HepG2 (cell line): ENCODE results near the gene KCTD16. TPM values are rescaled to one million over a fixed set of nuclear protein-coding genes. Genes with fewer than 3 reads are reported as not detected.

Source experiments
- ATAC-seq: fragments of 200-7000 bp; cut with Tn5 transposase; 3 replicates; pipeline ENCODE4 v1.9.1; 2020; ENCODE audit warnings: mild to moderate bottlenecking, moderate library complexity
- BruUV-seq: library from RNA; stranded (reverse); fragments of 400-500 nt; replicated peaks from 2 replicates; lab custom pipeline; 2021; lab: Mats Ljungman, UMichigan
- CTCF ChIA-PET: fragments of 300-600 bp; formaldehyde crosslinking; extraction: SDS; loops from one replicate; lab custom pipeline; 2021; ENCODE audit warnings: low total read pairs, inconsistent platforms, low intra/inter-chr PET ratio; lab: Yijun Ruan, JAX
- POLR2A ChIA-PET: fragments of 350-600 bp; sonication (Branson Sonifier 250); formaldehyde crosslinking; loops from one replicate; lab custom pipeline; 2020; ENCODE audit warnings: antibody characterized with exemption, inconsistent platforms; lab: Yijun Ruan, JAX
- DNase-seq: peaks from one replicate; pipeline ENCODE4 v3.0.0-alpha.2; 2015; ENCODE audit warnings: low spot score
- FAIRE-seq: peaks from 3 replicates; lab custom pipeline; 2011; peaks lifted over from hg19 to GRCh38; lab: Jason Lieb, UNC
- H2AFZ ChIP-seq: one replicate; pipeline ENCODE4 v1.6.1; 2011; ENCODE audit warnings: low read length, inconsistent platforms
- H3K27ac ChIP-seq: fragments of 300-600 bp; 3 replicates; pipeline ENCODE4 v1.8.0; 2011; ENCODE audit warnings: mixed run types, mild to moderate bottlenecking, mixed read lengths, low read length, inconsistent platforms; ENCODE audit not compliant: insufficient read depth; ENCODE audit errors: extremely low read length
- H3K27me3 ChIP-seq, 2 experiments: fragments of 200-600 bp in 1 of 2; 2 replicates in 1 of 2; 3 replicates in 1 of 2; pipeline versions ENCODE4 v1.6.0 to v1.8.0; 2011; ENCODE audit warnings: low read length in 2 of 2, mild to moderate bottlenecking in 2 of 2, moderate library complexity in 2 of 2, inconsistent platforms in 1 of 2; ENCODE audit not compliant: insufficient read depth in 2 of 2, control insufficient read depth in 1 of 2
- H3K36me3 ChIP-seq, 2 experiments: fragments of 200-600 bp in 1 of 2; replicated peaks in 1 of 2; 2 replicates in 1 of 2; 3 replicates in 1 of 2; pipeline versions ENCODE4 v1.5.1 to v1.8.0; 2011; ENCODE audit warnings: low read length in 2 of 2, inconsistent platforms in 1 of 2; ENCODE audit not compliant: insufficient read depth in 2 of 2, control insufficient read depth in 1 of 2
- H3K4me1 ChIP-seq: 2 replicates; pipeline ENCODE4 v1.5.1; 2012; ENCODE audit warnings: low read length, inconsistent platforms; ENCODE audit not compliant: insufficient read depth
- H3K4me2 ChIP-seq: 2 replicates; pipeline ENCODE4 v1.6.0; 2011; ENCODE audit warnings: low read depth, low read length, inconsistent platforms
- H3K4me3 ChIP-seq, 3 experiments: fragments of 200-600 bp in 1 of 3; sonication (generic), shearing (Covaris generic) in 1 of 3; replicated peaks in 1 of 3; 2 replicates each; pipeline ENCODE4 v1.5.1; 2011 to 2016; ENCODE audit warnings: low read length in 3 of 3, inconsistent platforms in 2 of 3, low read depth in 2 of 3, mild to moderate bottlenecking in 2 of 3, control low read depth in 1 of 3, mixed read lengths in 1 of 3; ENCODE audit not compliant: insufficient read depth in 1 of 3
- H3K79me2 ChIP-seq: one replicate; pipeline ENCODE4 v1.6.1; 2011; ENCODE audit warnings: low read length, inconsistent platforms; ENCODE audit not compliant: insufficient read depth
- H3K9ac ChIP-seq: 2 replicates; pipeline ENCODE4 v1.6.0; 2011; ENCODE audit warnings: mild to moderate bottlenecking, low read depth, low read length, inconsistent platforms; ENCODE audit not compliant: insufficient read depth
- H3K9me3 ChIP-seq: 2 replicates; pipeline ENCODE4 v1.5.1; 2012; ENCODE audit warnings: mild to moderate bottlenecking, low read length
- H4K20me1 ChIP-seq: 2 replicates; pipeline ENCODE4 v1.6.0; 2011; ENCODE audit warnings: inconsistent platforms, mild to moderate bottlenecking, low read length, moderate library complexity; ENCODE audit not compliant: insufficient read depth
- CBX2 ChIP-seq, 2 experiments: fragments of 200-600 bp in 1 of 2; sonication (generic); formaldehyde crosslinking in 1 of 2; IDR thresholded peaks; 2 replicates each; pipeline versions ENCODE4 v1.7.0 to v1.8.1; 2018 to 2022; ENCODE audit warnings: low read depth in 2 of 2, low read length in 1 of 2, mild to moderate bottlenecking in 1 of 2, missing genetic modification reagents in 1 of 2
- CCDC6 ChIP-seq: sonication (generic); formaldehyde crosslinking; IDR thresholded peaks from 2 replicates; pipeline ENCODE4 v1.8.1; 2022; ENCODE audit warnings: mild to moderate bottlenecking, missing genetic modification reagents, moderate library complexity
- FOXM1 ChIP-seq: sonication (generic); formaldehyde crosslinking; IDR thresholded peaks from 2 replicates; pipeline ENCODE4 v1.5.0; 2020; ENCODE audit warnings: missing genetic modification reagents
- GLMP ChIP-seq: sonication (generic); formaldehyde crosslinking; IDR thresholded peaks from 2 replicates; pipeline ENCODE4 v1.9.0; 2021; ENCODE audit warnings: missing genetic modification reagents, mild to moderate bottlenecking, borderline replicate concordance
- KLF12 ChIP-seq: sonication (generic); formaldehyde crosslinking; IDR thresholded peaks from 2 replicates; pipeline ENCODE4 v1.4.0; 2020; ENCODE audit warnings: missing genetic modification reagents, borderline replicate concordance
- MAFF ChIP-seq: IDR thresholded peaks from 2 replicates; pipeline ENCODE4 v1.6.1; 2011; ENCODE audit warnings: low read depth, low read length, improper control_type of control experiment
- MXI1 ChIP-seq: IDR thresholded peaks from 3 replicates; pipeline ENCODE4 v1.6.1; 2012; ENCODE audit warnings: low read depth, low read length, inconsistent platforms, borderline replicate concordance
- NFIB ChIP-seq: sonication (generic); formaldehyde crosslinking; IDR thresholded peaks from 2 replicates; pipeline ENCODE4 v1.9.0; 2021; ENCODE audit warnings: missing genetic modification reagents, mild to moderate bottlenecking, borderline replicate concordance
- NPAS2 ChIP-seq: sonication (generic); formaldehyde crosslinking; IDR thresholded peaks from 2 replicates; pipeline ENCODE4 v1.8.0; 2022; ENCODE audit warnings: mild to moderate bottlenecking, missing genetic modification reagents, borderline replicate concordance
- PITX1 ChIP-seq: sonication (generic); formaldehyde crosslinking; IDR thresholded peaks from 2 replicates; pipeline ENCODE4 v1.5.1; 2020; ENCODE audit warnings: mild to moderate bottlenecking, missing genetic modification reagents
- RERE ChIP-seq: IDR thresholded peaks from 2 replicates; pipeline ENCODE4 v1.6.1; 2016; ENCODE audit warnings: low read depth, missing genetic modification reagents, missing compliant biosample characterization
- SMARCC2 ChIP-seq: fragments of 450-650 bp; IDR thresholded peaks from 2 replicates; pipeline ENCODE4 v1.6.1; 2017; ENCODE audit warnings: antibody characterized with exemption, mild to moderate bottlenecking
- SUZ12 ChIP-seq: fragments of 150-350 bp; IDR thresholded peaks from 2 replicates; pipeline ENCODE4 v1.6.1; 2014; ENCODE audit warnings: low read depth, low read length
- TERF1 ChIP-seq: sonication (generic); formaldehyde crosslinking; IDR thresholded peaks from 2 replicates; pipeline ENCODE4 v1.8.0; 2022; ENCODE audit warnings: mild to moderate bottlenecking, missing genetic modification reagents, moderate library complexity
- ZC3H4 ChIP-seq: sonication (generic); formaldehyde crosslinking; IDR thresholded peaks from 2 replicates; pipeline ENCODE4 v1.4.0; 2020; ENCODE audit warnings: missing genetic modification reagents, borderline replicate concordance
- ZFP41 ChIP-seq: sonication (generic); formaldehyde crosslinking; IDR thresholded peaks from 2 replicates; pipeline ENCODE4 v1.4.0; 2020; ENCODE audit warnings: mild to moderate bottlenecking, missing genetic modification reagents, borderline replicate concordance
- ZNF143 ChIP-seq: sonication (generic); formaldehyde crosslinking; IDR thresholded peaks from 2 replicates; pipeline ENCODE4 v1.4.0; 2020; ENCODE audit warnings: missing genetic modification reagents
- ZNF335 ChIP-seq: sonication (generic); formaldehyde crosslinking; IDR thresholded peaks from 2 replicates; pipeline ENCODE4 v1.4.0; 2020; ENCODE audit warnings: missing genetic modification reagents
- ZNF576 ChIP-seq: sonication (generic); formaldehyde crosslinking; IDR thresholded peaks from 2 replicates; pipeline ENCODE4 v1.4.0; 2020; ENCODE audit warnings: mild to moderate bottlenecking, missing genetic modification reagents
- WGBS: methylation state at CpG from one replicate; pipeline ENCODE4 v1.1.6; 2017; ENCODE audit warnings: low lambda C conversion rate; 5-methylcytosine and 5-hydroxymethylcytosine counted together
- in situ Hi-C: cut with HindIII; loops from 2 replicates; pipeline ENCODE4 v1.10.0; 2017; ENCODE audit warnings: low pct_unique_long_range_greater_than_20kb; ENCODE audit not compliant: extremely low pct_ligation_motif_present
- intact Hi-C: fragments of 100-400 bp; cut with micrococcal nuclease; formaldehyde crosslinking; loops from one replicate; pipeline ENCODE4 v1.10.0; 2022; ENCODE audit not compliant: unreplicated experiment
- polyA plus RNA-seq, 8 experiments: library from polyadenylated mRNA; depleted of rRNA in 3 of 8; stranded (reverse) in 7 of 8; unstranded in 1 of 8; fragments of >200 nt; fragmentation: Illumina TruSeq in 4 of 8; extraction: Trizol in 4 of 8; gene quantifications; 2 replicates each; pipeline versions ENCODE4 v1.2.1 to v1.2.3, GENCODE V29; 2011 to 2016; ENCODE audit warnings: low read depth in 4 of 8, missing spikeins in 1 of 8, mixed read lengths in 1 of 8; ENCODE audit not compliant: insufficient read depth in 1 of 8
- total RNA-seq, 5 experiments: library from RNA; depleted of rRNA; stranded (reverse); fragments of >200 nt; fragmentation: Illumina TruSeq; extraction: Trizol; gene quantifications; 2 replicates each; pipeline ENCODE4 v1.2.3, GENCODE V29; 2016; ENCODE audit warnings: low read depth in 1 of 5

The KCTD16 gene
- total and polyA plus RNA-seq, 2 of the 13 experiments (the other 11 are each of a cell fraction or from before 2014, with no cell fraction given): 0.02 to 0.09 TPM

- 6% methylated on average over 1 of the region's 1 CpG for WGBS
- BruUV-seq: no TSS peak
- POLR2A ChIA-PET: no interaction called here
- intact Hi-C loops (loop anchor here (10.0 kb wide), 1 partner anchor 899 kb away; no protein-coding TSS in a partner anchor), in situ Hi-C loops (no loop called here)
- no peaks in the 10 kb centered on the region for H3K27me3 ChIP-seq
- no peaks in the 10 kb centered on the region for H3K36me3 ChIP-seq
- no peak overlapping the region for H3K4me3 ChIP-seq
- no peak overlapping the region for H3K27ac ChIP-seq
- no peaks in the 10 kb centered on the region for H3K9me3 ChIP-seq
- no peak overlapping the region for H3K9ac ChIP-seq
- TF ChIP-seq NFIB (no peak), ZNF143 (CRISPR knock-in tag) (no peak), MXI1 (no peak), KLF12 (no peak), CCDC6 (no peak), RERE (CRISPR knock-in tag) (no peak), ZFP41 (CRISPR knock-in tag) (no peak), GLMP (CRISPR knock-in tag) (no peak), FOXM1 (CRISPR knock-in tag) (no peak), SUZ12 (no peak), ZNF576 (CRISPR knock-in tag) (no peak), TERF1 (CRISPR knock-in tag) (no peak), CBX2 (IDR thresholded peaks at IDR 0.05; ENCODE audit: low read depth, low read length) (no peak), CBX2 (CRISPR knock-in tag; IDR thresholded peaks at IDR 0.05; ENCODE audit: low read depth) (no peak), SMARCC2 (no peak), ZNF335 (CRISPR knock-in tag) (no peak), NPAS2 (no peak), ZC3H4 (CRISPR knock-in tag) (no peak), MAFF (no peak), PITX1 (no peak)
- no peaks in the 10 kb centered on the region for H4K20me1 ChIP-seq
- no peak overlapping the region for H2AFZ ChIP-seq
- H3K4me2 ChIP-seq: no peak overlapping the region
- no peaks in the 10 kb centered on the region for H3K79me2 ChIP-seq
- H3K4me1 ChIP-seq: no peaks in the 10 kb centered on the region
- no peak for FAIRE-seq
- no peak for ATAC-seq
- CTCF ChIA-PET: no interaction called here
- no peak for DNase-seq
Observed at GRCh38 chr5:144335561-144335960, 164.9 kb downstream of the KCTD16 start.
